NCI-H69 (cell line): Measurements from ENCODE around the gene TMEM203.

Source experiments
- DNase-seq: peaks from one replicate; lab custom pipeline; 2025; lab: John Stamatoyannopoulos, UW

TMEM203 gene

GRCh38 chr9:137166380-137167229 is 38.8 kb downstream of the TMEM203 start:
- no peak for DNase-seq

GRCh38 chr9:137165250-137165836 is 40.1 kb downstream of the TMEM203 start:
- DNase-seq, result no peak

- no peak for DNase-seq
Observed at GRCh38 chr9:137164370-137165249, 40.8 kb downstream of the TMEM203 start.

- DNase-seq, result no peak
Observed at GRCh38 chr9:137163805-137164204, 41.6 kb downstream of the TMEM203 start.

- DNase-seq, result no peak
Observed at GRCh38 chr9:137163365-137163715, 42.1 kb downstream of the TMEM203 start.

GRCh38 chr9:137162505-137163364 is 42.7 kb downstream of the TMEM203 start:
- DNase-seq, result peak; percentile 74

DNA sequence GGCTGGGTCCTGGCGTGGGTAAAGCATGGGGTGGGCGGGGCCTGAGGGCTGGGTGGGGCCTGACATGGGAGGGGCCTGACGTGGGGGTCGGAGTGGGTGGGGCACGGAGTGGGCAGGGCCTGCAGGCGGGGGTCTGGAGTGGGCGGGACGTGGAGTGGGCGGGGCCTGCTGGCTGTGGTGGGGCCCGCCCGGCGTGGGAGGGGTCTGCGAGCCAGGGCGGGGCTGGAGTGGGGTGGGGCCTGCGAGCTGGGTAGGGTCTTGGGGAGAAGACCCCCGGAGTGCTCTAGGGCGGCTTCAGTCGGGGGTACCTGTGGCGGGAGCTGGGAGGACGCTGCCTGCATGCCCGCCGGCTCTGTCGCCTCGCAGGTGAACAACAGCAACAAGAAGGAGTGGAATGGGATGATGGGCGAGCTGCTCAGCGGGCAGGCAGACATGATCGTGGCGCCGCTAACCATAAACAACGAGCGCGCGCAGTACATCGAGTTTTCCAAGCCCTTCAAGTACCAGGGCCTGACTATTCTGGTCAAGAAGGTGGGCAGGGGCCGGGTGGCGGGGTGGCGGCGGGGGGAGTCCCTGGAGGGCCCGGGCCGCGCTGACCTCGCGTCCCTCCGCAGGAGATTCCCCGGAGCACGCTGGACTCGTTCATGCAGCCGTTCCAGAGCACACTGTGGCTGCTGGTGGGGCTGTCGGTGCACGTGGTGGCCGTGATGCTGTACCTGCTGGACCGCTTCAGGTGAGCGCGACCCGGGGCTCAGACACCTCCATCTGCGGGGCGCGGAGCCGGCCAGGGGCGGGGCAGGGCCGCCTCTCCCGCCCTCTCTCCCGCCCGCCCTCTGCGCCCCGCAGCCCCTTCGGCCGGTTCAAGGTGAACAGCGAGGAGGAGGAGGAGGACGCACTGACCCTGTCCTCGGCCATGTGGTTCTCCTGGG is 43.6 kb downstream of the TMEM203 start:
- DNase-seq, result peak; percentile 83

DNA sequence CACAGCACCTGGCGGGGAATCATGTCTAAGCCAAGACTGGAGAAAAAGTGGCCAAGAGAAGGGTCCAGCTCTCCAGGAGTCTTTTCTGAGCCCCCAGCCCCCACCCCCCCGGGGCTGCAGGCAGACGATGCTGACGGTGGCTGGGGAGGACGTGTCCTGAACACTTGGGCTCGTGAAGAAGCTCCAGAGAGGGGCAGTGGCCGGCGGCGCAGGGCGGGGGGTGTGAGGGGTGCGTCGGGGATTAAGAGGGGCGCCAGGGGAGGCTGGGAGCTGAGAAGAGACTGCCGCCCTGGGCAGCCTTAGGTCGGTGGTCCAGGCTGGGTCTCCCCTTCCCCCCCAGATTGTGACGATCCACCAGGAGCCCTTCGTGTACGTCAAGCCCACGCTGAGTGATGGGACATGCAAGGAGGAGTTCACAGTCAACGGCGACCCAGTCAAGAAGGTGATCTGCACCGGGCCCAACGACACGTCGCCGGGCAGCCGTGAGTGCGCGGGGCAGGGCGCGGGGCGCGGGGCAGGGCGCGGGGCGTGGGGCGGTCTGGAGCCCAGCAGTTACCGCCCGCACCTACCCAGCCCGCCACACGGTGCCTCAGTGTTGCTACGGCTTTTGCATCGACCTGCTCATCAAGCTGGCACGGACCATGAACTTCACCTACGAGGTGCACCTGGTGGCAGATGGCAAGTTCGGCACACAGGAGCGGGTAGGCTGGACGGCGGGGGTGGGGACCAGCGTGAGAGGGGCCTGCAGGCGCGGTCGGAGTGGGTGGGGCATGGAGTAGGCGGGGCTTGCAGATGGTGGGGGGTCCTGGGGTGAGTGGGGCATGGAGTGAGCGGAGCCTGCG is 44.5 kb downstream of the TMEM203 start:
- DNase-seq, result peak; percentile 93

DNA sequence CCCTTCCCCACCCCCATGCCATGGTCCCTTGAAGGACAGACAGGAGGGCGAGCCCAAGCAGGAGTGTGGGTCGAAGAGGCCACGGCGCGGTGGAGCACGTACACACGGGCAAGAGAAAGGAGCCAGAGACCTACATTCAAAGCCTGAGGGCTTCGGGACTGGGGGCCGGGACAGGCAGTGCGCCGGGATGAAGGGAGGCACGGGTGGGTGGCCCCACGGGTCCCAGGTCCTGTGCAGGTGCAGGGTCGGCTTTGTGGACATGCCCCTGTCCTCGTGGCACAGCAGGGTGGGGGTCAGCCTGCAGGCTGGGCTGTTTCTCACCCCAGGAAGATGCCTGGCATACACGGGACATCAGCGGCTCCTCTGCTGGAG is 45.4 kb downstream of the TMEM203 start:
- DNase-seq, result no peak

DNA sequence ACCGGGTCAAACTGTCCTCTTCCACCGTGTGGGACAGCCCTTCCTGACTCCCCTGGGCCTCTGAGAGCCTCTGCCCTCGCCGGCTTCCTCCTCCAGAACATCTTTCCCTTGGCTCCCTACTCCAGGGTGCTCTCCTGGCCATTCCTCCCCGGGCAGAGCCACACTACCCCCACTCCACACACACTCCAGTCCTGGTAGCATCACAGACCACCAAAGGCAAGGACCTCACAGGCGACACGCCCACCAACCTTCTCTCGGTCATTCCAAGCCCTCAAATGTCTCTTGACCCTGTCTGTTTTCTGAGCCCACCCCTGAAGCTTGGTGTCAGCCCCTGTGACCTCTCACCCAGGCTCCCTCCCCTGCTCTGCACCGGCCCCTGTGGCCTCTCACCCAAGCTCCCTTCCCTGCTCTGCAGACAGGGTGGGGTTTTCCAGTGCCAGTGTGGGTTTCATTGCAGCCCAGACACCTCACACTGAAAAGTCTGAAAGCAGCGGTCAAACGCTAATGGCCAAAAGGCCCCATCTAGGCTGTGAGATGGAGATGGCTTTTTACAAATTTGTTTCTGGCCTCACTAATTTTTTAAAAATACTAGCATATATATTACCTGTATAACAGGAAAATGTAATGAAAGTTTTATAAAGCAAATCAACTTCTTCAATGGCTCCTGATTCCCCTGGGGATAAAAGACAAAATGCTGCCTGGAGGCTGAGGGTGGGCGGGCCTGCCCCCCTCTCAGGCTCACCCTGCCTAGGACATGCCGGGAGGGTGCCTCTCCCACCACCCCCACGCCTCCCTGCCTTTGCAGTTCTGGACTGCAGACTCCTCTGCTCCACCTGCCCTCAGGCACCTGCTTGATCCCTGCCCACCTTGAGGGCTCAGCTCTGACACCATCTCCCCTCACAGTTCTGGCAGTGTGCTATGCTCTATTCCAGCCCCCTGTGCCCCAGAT is 46.1 kb downstream of the TMEM203 start:
- no peak for DNase-seq

DNA sequence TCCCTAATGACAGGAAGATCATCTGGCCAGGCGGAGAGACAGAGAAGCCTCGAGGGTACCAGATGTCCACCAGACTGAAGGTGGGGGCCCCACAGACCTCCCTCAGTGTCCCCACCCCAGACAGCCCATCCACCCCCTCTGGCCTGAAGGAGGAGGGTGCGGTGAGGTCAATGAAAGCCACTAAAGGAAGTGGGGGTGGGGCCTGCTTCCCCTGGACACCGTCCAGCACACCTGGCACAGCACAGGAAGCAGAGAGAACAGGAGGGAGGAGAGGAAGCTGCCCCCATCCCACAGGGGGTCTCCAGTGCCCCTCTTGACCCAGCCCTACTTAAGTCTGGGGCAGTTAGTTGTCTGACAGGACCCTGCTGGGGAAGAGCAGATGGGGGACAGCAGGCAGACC is 46.8 kb downstream of the TMEM203 start:
- peak; percentile 72 for DNase-seq

DNA sequence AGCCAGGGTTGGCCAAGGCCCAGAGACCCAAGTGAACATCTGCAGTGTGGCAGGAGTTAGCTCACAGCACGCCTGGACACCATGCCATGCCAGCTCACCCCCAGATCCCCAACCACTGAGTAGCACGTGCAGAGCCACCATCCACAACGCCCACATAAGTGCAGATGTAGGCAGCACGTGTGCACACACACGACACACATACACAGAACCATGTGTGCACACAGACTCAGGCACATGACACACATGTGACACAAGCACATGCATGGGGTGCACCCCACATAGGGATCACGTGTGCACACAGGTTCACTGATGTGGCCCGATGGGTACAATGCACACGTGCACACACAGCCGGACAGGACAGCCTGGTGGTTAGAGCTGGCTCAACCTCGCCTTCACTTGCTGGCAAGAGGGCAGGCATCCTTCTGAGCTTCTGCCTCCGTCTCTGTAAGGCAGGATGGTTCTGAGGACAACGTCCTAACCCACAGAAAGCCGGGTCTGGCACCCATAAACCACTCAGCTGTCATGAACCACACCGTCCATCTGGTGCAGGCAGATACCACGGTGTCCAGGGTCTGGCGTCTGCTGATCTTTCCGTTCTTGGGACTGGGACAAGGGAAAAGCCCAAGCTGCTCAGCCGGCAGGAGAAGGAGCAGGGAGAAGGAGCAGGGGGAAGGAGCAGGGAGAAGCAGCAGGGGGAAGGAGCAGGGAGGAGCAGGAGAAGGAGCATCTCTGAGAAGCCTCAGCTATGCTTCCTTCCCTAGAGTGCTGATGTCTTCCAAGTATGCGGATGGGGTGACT is 47.6 kb downstream of the TMEM203 start:
- no peak for DNase-seq

DNA sequence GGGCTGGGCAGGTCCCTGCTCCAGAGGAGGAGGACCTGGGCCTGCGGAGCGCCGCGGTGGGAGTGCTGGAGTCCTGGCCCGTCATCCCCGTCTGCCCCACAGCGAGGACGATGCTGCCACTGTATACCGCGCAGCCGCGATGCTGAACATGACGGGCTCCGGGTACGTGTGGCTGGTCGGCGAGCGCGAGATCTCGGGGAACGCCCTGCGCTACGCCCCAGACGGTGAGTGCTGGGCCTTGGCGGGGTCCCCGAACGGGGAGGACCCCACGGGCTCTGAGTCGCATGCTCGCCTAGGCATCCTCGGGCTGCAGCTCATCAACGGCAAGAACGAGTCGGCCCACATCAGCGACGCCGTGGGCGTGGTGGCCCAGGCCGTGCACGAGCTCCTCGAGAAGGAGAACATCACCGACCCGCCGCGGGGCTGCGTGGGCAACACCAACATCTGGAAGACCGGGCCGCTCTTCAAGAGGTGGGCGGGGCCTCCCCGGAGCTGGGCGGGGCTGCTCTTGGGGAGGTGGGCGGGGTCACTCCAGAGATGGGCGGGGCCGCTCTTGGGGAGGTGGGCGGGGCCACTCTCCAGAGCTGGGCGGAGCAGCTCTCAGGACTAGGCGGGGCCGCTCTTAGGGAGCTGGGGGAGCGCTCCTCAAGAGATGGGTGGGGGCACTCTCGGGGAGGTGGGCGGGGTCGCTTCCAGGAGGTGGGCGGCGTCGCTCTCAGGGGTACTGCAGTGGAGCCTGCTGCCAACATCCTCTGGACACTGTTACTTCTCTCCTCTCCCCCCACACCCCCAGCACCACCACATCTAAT is 48.7 kb downstream of the TMEM203 start:
- peak; percentile 78 for DNase-seq
